ENCODE data around the gene PPP6R2. TPM values are rescaled to one million over a fixed set of nuclear protein-coding genes. Genes with fewer than 3 reads are reported as not detected.

Gene PPP6R2
- total RNA-seq, 4 donors from 2014 or later: 65.7 to 103 (median 74.0) TPM

- H3K27me3 ChIP-seq: no peaks in the 10 kb centered on the region
- peaks cover 47 to 56% of the 10 kb centered on the region in 2 donors for H3K36me3 ChIP-seq
- no peak overlapping the region for H3K4me3 ChIP-seq (replicated peaks in 1 of 3)
- H3K27ac ChIP-seq: no peak overlapping the region
- intact Hi-C loops (cut with DNase I): no loop called here
- no peaks in the 10 kb centered on the region for H3K9me3 ChIP-seq
- TF ChIP-seq CTCF (IDR thresholded peaks at IDR 0.05) (no peak), POLR2A (IDR thresholded peaks at IDR 0.05) (no peak)
- no peaks in the 10 kb centered on the region for H3K4me1 ChIP-seq
- 93 to 95% methylated on average over 26 to 28 of the region's 31 CpGs for WGBS, 2 donors
- no peak for DNase-seq
Measured at GRCh38 chr22:50414476-50415248, 71.5 kb downstream of the PPP6R2 start.

- TF ChIP-seq POLR2A (IDR thresholded peaks at IDR 0.05): no peak
- TF ChIP-seq CTCF (IDR thresholded peaks at IDR 0.05): no peak
- Histone ChIP-seq H3K9me3 (no peaks in the 10 kb centered on the region), H3K4me1 (no peaks in the 10 kb centered on the region), H3K27ac (no peak overlapping the region), H3K36me3 (peaks cover 55 to 62% of the 10 kb centered on the region in 2 donors), H3K4me3 (replicated peaks in 1 of 3) (no peak overlapping the region), H3K27me3 (no peaks in the 10 kb centered on the region)
- intact Hi-C loops (cut with DNase I): no loop called here
- WGBS, 2 donors: 95 to 97% methylated on average over 6 to 11 of the region's 12 CpGs
- DNase-seq: no peak
Measured at GRCh38 chr22:50415426-50415825, 72.3 kb downstream of the PPP6R2 start.

GRCh38 chr22:50416996-50417395 is 73.9 kb downstream of the PPP6R2 start:
- Histone ChIP-seq H3K4me3 (replicated peaks in 1 of 3) (no peak overlapping the region), H3K27ac (no peak overlapping the region), H3K36me3 (peaks cover 58 to 73% of the 10 kb centered on the region in 2 donors), H3K4me1 (no peaks in the 10 kb centered on the region), H3K27me3 (no peaks in the 10 kb centered on the region), H3K9me3 (no peaks in the 10 kb centered on the region)
- DNase-seq: no peak
- TF ChIP-seq POLR2A (IDR thresholded peaks at IDR 0.05): no peak
- TF ChIP-seq CTCF (IDR thresholded peaks at IDR 0.05): no peak
- WGBS, 2 donors: 97% methylated on average over 8 of the region's 8 CpGs
- intact Hi-C loops (cut with DNase I): no loop called here

- Histone ChIP-seq H3K9me3 (no peaks in the 10 kb centered on the region), H3K27me3 (no peaks in the 10 kb centered on the region), H3K36me3 (peaks cover 64 to 78% of the 10 kb centered on the region in 2 donors), H3K27ac (no peak overlapping the region), H3K4me3 (replicated peaks in 1 of 3) (no peak overlapping the region), H3K4me1 (no peaks in the 10 kb centered on the region)
- no peak for DNase-seq
- 90 to 95% methylated on average over 13 of the region's 13 CpGs for WGBS, 2 donors
- TF ChIP-seq CTCF (IDR thresholded peaks at IDR 0.05) (no peak), POLR2A (IDR thresholded peaks at IDR 0.05) (no peak)
- intact Hi-C loops (cut with DNase I): no loop called here
Measured at GRCh38 chr22:50417411-50418210, 74.5 kb downstream of the PPP6R2 start.

GRCh38 chr22:50418624-50419023 is 75.5 kb downstream of the PPP6R2 start:
- intact Hi-C loops (cut with DNase I): no loop called here
- no peaks in the 10 kb centered on the region for H3K9me3 ChIP-seq
- 92 to 100% methylated on average over 2 to 5 of the region's 5 CpGs for WGBS, 2 donors
- no peak for DNase-seq
- peaks cover 74 to 88% of the 10 kb centered on the region in 2 donors for H3K36me3 ChIP-seq
- H3K4me1 ChIP-seq: no peaks in the 10 kb centered on the region
- H3K4me3 ChIP-seq (replicated peaks in 1 of 3): no peak overlapping the region
- TF ChIP-seq POLR2A (IDR thresholded peaks at IDR 0.05) (no peak), CTCF (IDR thresholded peaks at IDR 0.05) (no peak)
- H3K27me3 ChIP-seq: no peaks in the 10 kb centered on the region
- no peak overlapping the region for H3K27ac ChIP-seq

Measured in thyroid gland (tissue), 4 donors.